ENCODE data around the gene PER2.

GRCh38 chr2:238271061-238271554 is 17.3 kb downstream of the PER2 start:
- TF ChIP-seq POLR2AphosphoS5 (IDR thresholded peaks at IDR 0.05; ENCODE audit: low read length) (no peak), SP1 (IDR thresholded peaks at IDR 0.05; ENCODE audit: low read depth, low read length) (no peak), NR2F1 (conservative IDR thresholded peaks at IDR 0.05) (no peak), POLR2A (IDR thresholded peaks at IDR 0.05; ENCODE audit: low read depth, low read length) (no peak), MAX (IDR thresholded peaks at IDR 0.05; ENCODE audit: low read depth, low read length) (no peak), CTCF (IDR thresholded peaks at IDR 0.05 in 2 of 3, conservative IDR thresholded peaks at IDR 0.05 in 1 of 3; ENCODE audit: control insufficient read depth in 2 of 3, extremely low read depth in 1 of 3, insufficient read depth in 1 of 3, low read depth in 3 of 3, low read length in 3 of 3) (no peak), MTA2 (IDR thresholded peaks at IDR 0.05; ENCODE audit: low read depth) (no peak), HDGF (IDR thresholded peaks at IDR 0.05) (no peak), CREB1 (IDR thresholded peaks at IDR 0.05; ENCODE audit: low read depth) (no peak), NR2C2 (IDR thresholded peaks at IDR 0.05; ENCODE audit: borderline replicate concordance, control insufficient read depth, insufficient read length, low read depth) (no peak), RBBP5 (conservative IDR thresholded peaks at IDR 0.05) (no peak)
- TF ChIP-seq, protein P1, sequence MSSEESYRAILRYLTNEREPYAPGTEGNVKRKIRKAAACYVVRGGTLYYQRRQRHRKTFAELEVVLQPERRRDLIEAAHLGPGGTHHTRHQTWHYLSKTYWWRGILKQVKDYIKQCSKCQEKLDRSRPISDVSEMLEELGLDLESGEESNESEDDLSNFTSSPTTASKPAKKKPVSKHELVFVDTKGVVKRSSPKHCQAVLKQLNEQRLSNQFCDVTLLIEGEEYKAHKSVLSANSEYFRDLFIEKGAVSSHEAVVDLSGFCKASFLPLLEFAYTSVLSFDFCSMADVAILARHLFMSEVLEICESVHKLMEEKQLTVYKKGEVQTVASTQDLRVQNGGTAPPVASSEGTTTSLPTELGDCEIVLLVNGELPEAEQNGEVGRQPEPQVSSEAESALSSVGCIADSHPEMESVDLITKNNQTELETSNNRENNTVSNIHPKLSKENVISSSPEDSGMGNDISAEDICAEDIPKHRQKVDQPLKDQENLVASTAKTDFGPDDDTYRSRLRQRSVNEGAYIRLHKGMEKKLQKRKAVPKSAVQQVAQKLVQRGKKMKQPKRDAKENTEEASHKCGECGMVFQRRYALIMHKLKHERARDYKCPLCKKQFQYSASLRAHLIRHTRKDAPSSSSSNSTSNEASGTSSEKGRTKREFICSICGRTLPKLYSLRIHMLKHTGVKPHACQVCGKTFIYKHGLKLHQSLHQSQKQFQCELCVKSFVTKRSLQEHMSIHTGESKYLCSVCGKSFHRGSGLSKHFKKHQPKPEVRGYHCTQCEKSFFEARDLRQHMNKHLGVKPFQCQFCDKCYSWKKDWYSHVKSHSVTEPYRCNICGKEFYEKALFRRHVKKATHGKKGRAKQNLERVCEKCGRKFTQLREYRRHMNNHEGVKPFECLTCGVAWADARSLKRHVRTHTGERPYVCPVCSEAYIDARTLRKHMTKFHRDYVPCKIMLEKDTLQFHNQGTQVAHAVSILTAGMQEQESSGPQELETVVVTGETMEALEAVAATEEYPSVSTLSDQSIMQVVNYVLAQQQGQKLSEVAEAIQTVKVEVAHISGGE (CRISPR knock-in tag; IDR thresholded peaks at IDR 0.05), result no peak

Data from GM12878 (cell line).